HG03520 (cell line): ENCODE measurements around the gene PCCA.
"Not testable (repeated sequence)": the region's sequence is repeated elsewhere in the genome, so short reads cannot be mapped to it uniquely, and the experiment has no call there.

ENCODE experiments used
- ATAC-seq: cut with Tn5 transposase; IDR thresholded peaks from one replicate; pipeline ENCODE4 v1.9.1; 2021; ENCODE audit warnings: mild to moderate bottlenecking, moderate library complexity; ENCODE audit not compliant: unreplicated experiment

The PCCA gene

GRCh38 chr13:100139817-100140216 lies 50.9 kb downstream of the PCCA start:
- ATAC-seq = no peak

DNA sequence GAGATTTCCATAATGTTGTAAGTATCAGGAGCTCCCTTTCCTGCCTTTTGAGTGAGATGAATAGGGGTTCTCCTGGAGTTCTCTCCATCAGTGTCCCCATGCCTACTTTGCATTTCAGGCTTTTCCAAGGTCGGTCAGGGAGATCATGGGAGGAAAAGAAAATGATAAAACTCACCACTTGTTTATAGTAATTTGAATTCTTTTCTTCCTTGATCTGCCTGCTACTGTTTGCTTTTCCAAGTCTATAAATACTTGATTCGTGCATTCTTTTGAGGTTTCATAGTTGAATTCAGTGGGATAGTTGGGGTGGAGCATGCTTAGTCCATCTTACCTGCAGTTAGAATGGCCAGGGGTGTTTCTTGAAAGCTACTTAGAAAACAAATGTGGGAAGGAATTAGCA lies 51.5 kb downstream of the PCCA start:
- no peak for ATAC-seq

- not testable (repeated sequence) for ATAC-seq
Measured at GRCh38 chr13:100141461-100141961, 52.6 kb downstream of the PCCA start.

- ATAC-seq = no peak
Measured at GRCh38 chr13:100146534-100146933, 57.6 kb downstream of the PCCA start.

DNA sequence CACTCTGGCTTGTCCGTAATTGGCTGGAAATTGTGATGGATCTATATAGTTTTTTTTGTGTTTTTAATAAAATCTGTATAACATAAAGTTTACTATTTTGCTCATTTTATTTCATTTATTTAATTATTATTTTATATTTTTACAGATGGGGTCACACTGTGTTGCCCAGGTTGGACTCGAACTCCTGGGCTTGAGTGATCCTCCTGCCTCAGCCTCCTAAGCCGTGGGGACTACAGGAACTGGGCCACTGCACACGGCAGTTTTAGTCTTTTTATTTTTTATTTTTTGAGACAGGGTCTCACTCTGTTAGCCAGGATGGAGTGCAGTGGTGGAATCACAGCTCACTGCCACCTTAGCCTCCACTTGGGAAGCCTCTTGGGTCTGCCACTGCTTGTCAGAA lies 58.9 kb downstream of the PCCA start:
- ATAC-seq = no peak

DNA sequence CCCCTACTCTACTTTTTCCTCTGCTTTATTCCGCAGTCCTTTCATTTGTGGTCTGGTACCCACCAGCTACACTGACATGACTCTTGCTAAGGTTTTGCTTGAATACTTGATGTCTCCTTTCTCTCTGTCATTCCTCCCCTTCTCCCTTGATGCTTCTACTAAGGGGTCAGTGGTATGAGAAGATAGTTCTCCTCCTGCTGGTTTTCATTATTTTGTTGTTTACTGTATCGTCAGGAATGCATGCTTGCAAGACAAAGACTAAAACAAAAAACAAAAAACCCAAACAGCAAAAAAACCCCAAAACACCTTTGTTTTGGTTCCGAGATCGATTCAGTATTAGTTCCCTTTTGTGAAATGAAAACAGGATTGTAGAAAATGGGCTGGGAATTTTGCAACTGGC lies 59.5 kb downstream of the PCCA start:
- ATAC-seq = no peak

- ATAC-seq = no peak
Measured at GRCh38 chr13:100149389-100149788, 60.5 kb downstream of the PCCA start.

- not testable (repeated sequence) for ATAC-seq
Measured at GRCh38 chr13:100150711-100151110, 61.8 kb downstream of the PCCA start.

DNA sequence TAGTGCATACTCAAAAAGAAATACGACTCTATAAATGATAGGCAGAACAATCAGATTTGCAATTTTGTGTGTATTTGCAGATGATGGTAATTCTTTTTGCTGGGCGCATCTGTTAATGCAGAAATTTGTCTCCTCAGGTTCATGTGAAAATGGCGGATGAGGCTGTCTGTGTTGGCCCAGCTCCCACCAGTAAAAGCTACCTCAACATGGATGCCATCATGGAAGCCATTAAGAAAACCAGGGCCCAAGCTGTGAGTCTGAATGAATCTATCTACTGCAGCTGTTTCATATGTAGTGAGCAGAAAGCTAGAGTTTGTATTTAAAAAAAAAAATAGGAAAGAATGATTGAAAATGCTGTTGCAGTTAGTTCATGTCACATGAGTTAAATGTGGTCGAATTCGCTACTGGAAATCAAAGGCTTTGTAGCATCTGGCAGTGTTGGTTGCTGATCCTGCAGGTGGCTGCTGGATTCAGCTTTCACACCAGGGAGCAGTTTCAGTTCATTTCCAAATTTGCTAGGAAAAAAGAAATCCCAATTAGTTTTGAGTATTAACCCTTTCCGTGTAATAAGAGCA lies 66.0 kb downstream of the PCCA start:
- no peak for ATAC-seq

- no peak for ATAC-seq
Measured at GRCh38 chr13:100156788-100157187, 67.9 kb downstream of the PCCA start.

DNA sequence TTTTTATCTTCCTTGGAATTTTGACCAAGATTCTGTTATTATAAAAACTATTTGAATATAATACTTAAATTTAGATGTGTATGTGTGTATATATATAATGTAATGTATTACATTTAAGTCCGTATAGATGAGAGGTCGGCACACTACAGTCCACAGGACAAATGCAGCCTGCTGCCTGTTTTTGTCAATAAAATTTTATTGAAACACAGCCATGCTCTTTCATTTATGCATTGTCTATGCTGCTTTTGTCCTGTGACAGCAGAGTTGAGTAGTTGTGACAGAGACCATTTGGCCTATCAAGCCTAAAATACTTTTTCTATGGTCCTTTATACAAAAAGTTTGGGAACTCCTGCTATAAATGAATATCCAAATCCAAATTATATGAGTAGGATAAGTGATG lies 69.7 kb downstream of the PCCA start:
- ATAC-seq = no peak

DNA sequence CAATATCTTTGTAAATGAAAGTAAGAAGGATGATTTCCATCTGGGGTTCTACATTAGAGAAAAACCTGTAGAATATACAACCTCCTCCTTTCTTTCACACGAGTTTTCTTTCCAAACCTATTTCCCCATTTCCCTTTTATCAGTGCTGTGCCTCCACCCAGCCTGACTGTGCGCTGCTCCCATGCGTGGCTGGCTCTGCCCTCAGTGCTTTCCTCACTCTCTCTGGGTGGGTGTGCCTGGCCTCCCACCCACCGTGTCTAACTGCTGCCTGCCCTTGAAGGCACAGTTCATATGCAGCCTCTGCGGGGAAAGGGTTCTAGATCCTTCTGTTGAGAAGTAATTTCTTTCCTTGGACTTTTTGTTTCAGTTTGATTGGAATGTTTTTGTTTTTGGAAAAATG lies 70.7 kb downstream of the PCCA start:
- ATAC-seq = no peak

DNA sequence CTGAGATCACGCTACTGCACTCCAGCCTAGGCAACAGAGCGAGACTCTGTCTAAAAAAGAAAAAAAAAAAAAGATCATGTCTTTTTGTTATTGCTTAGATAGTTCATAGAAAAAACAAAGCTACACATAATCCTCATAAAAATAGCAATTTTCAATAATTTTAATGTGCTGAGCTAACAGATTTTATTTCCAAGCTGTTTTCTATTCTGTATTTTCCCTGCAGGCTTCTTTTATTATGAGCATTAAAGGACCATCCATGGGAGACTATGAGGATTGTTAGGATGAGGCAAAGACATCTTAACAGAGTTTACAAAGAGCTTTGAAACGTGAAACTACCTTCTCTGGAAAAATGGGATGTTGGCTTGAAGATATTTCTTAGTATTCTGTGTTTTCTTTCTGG lies 71.6 kb downstream of the PCCA start:
- no peak for ATAC-seq

DNA sequence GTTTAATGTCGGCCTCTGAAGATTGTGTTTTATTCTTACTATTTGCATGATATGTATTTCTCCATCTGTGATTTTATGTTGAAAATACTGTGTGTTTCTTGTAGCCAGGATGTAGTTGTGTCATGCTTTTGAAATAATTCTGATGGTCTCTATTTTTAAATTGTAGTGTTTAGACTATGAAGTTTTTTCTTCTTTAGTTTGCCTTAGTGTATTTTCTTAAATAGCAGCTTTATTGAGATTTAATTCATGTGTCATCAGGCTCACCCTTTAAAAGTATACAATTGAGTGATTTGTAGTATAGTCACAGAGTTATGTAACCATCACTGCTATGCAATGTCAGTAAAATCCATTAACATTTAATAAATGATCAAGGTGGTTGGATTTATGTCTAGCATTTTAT lies 74.5 kb downstream of the PCCA start:
- no peak for ATAC-seq

DNA sequence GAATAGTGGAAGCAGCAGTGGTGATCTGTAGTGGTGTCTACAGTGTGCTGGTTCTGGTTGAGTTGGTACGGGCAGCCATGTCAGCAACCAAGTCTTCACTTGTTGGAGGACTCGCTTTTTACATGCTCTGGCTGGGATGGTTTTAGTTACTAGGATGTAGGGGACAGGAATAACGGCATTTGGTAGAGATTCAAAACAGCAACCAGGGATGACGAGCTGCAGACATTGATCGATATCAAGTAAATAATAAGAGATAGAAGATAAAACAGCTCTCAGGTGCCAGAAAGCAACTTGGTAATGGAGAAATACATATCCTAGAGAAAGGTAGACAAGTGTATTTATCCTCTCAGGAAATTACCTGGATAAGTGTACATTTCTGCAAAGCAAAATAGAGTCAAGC lies 84.3 kb downstream of the PCCA start:
- ATAC-seq = no peak

- ATAC-seq = not testable (repeated sequence)
Measured at GRCh38 chr13:100174455-100174854, 85.6 kb downstream of the PCCA start.

GRCh38 chr13:100175078-100175802 lies 86.3 kb downstream of the PCCA start:
- ATAC-seq = no peak

GRCh38 chr13:100175803-100176182 lies 86.9 kb downstream of the PCCA start:
- ATAC-seq = no peak

GRCh38 chr13:100176801-100177400 lies 88.0 kb downstream of the PCCA start:
- ATAC-seq = no peak

DNA sequence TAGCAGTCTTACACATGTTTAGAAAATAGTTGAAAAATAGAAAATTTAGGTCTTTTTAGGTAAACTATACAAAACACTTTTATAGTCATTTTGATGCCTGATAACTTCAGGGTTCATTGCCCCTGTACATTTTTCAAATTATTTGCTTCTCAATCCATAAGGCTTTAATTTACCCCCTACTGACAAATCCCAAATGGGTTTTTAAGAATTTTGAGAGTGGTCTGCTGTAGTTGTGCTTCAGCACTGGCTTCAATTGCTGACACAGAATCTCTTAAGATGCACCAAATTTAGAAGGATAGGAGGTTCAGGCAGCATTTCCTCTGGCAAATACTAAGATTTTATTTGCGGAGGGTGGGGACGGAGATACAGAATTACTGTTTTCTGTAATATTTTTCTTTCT lies 89.4 kb downstream of the PCCA start:
- no peak for ATAC-seq

GRCh38 chr13:100179276-100179675 lies 90.4 kb downstream of the PCCA start:
- ATAC-seq = no peak

- ATAC-seq = no peak
Measured at GRCh38 chr13:100182900-100183490, 94.1 kb downstream of the PCCA start.
